ENCODE results near the gene PROK2.

The PROK2 gene

GRCh38 chr3:71732637-71733036 is 52.3 kb downstream of the PROK2 start:
- DNase-seq = no peak

GRCh38 chr3:71728632-71729342 is 56.2 kb downstream of the PROK2 start:
- peak; percentile 23 for DNase-seq

GRCh38 chr3:71726146-71726545 is 58.8 kb downstream of the PROK2 start:
- DNase-seq = no peak

GRCh38 chr3:71725271-71725991 is 59.5 kb downstream of the PROK2 start, which contains the start of gene EIF4E3:
EIF4E3 (minus strand) TSS chr3:71725402; CDS start chr3:71725367, 35 bp downstream.
- no peak for DNase-seq

- no peak for DNase-seq
These were observed 60.2 kb downstream of the PROK2 start for GRCh38 chr3:71724584-71725270.

- no peak for DNase-seq
These were observed 60.8 kb downstream of the PROK2 start for GRCh38 chr3:71724171-71724453.

GRCh38 chr3:71723452-71724170 is 61.3 kb downstream of the PROK2 start:
- DNase-seq = no peak

- DNase-seq = no peak
These were observed 62.3 kb downstream of the PROK2 start for GRCh38 chr3:71722693-71723092.
